ENCODE measurements around the gene FHOD3. TPM values are rescaled to one million over a fixed set of nuclear protein-coding genes. Genes with fewer than 3 reads are reported as not detected.

FHOD3 gene
- total RNA-seq, 2 experiments from 2014 or later, result not detected

DNA sequence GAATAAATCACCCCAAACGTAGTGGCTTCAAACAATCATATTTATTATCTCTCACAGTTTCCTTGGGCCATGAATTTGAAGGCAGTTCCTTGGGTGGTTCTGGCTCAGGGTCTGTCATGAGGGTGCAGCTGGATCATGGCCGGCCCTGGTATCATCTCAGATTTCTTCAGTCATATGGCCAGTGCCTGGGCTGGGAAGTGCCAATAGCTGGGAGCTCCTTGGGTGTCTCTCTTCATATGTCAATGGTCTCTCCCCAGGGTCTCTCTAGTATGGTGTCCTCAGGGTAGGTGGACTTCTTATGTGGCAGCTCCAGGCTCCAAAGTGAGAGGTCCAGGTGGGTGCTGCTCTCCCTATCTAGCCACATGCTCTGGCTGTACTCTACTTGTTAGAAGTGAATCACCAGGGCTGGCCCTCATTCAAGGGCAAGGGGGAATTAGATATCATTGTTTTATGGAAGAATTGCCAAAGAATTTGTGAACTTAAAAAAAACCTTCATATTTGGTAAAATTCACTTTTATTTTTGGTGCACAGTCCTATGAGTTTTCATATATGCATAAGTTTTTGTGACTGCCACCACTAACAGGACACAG lies 15.4 kb downstream of the FHOD3 start:
- no peak overlapping the region for H3K27ac Mint-ChIP-seq
- H3K4me1 Mint-ChIP-seq (ENCODE audit: low read depth), result no peaks in the 10 kb centered on the region
- CTCF ChIA-PET, result no interaction called here
- intact Hi-C loops (cut with micrococcal nuclease), result no loop called here
- no peak overlapping the region for H3K4me3 Mint-ChIP-seq
- H3K36me3 Mint-ChIP-seq (ENCODE audit: low read depth), result no peaks in the 10 kb centered on the region
- no peak for DNase-seq
- no peaks in the 10 kb centered on the region for H3K9me3 Mint-ChIP-seq
- peaks cover 32% of the 10 kb centered on the region for H3K27me3 Mint-ChIP-seq (ENCODE audit: low read depth)

DNA sequence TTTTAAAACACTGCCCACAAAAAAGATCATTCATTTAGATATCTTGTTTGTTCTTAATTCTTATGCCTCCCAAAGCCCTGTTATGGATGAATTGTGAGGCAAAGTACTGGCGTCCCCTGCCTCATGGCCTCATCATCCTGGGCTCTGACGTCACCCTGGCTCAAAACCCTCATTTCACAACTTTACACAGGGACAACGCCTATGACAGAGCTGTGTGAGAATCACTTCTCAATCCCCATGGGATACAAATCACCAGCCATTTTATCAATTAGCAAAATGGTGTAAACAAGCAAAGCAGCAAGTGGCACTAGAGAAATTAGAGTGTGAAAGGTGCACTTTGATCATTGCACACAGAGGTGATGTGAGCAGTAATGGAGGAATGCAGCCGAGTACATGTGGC lies 16.6 kb downstream of the FHOD3 start:
- no peaks in the 10 kb centered on the region for H3K36me3 Mint-ChIP-seq (ENCODE audit: low read depth)
- peaks cover 23% of the 10 kb centered on the region for H3K27me3 Mint-ChIP-seq (ENCODE audit: low read depth)
- H3K9me3 Mint-ChIP-seq, result peaks cover 9% of the 10 kb centered on the region
- intact Hi-C loops (cut with micrococcal nuclease), result no loop called here
- H3K27ac Mint-ChIP-seq, result no peak overlapping the region
- no peaks in the 10 kb centered on the region for H3K4me1 Mint-ChIP-seq (ENCODE audit: low read depth)
- CTCF ChIA-PET, result no interaction called here
- no peak overlapping the region for H3K4me3 Mint-ChIP-seq
- no peak for DNase-seq

DNA sequence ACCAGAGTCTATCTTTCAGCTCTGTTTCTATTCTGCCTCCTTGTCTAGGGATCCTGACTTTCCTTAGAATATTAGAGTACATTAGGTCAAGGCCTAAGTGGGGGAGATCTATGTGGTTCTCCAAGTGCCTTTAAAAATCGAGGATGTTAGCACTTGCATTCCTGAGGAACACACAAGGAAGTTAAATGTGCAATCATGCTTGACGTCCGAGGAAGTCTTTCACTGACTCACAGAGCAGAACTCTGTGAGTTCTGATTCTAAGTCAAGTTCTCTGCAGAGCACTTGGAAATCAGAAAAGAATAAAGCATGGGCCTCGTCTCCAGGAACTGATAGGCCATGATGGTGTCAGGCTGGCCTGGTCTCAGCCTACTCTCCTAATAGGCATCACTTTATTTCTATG lies 17.2 kb downstream of the FHOD3 start:
- peaks cover 15% of the 10 kb centered on the region for H3K9me3 Mint-ChIP-seq
- H3K27me3 Mint-ChIP-seq (ENCODE audit: low read depth), result peaks cover 24% of the 10 kb centered on the region
- no peaks in the 10 kb centered on the region for H3K36me3 Mint-ChIP-seq (ENCODE audit: low read depth)
- intact Hi-C loops (cut with micrococcal nuclease), result no loop called here
- no peaks in the 10 kb centered on the region for H3K4me1 Mint-ChIP-seq (ENCODE audit: low read depth)
- H3K27ac Mint-ChIP-seq, result no peak overlapping the region
- no peak overlapping the region for H3K4me3 Mint-ChIP-seq
- CTCF ChIA-PET, result no interaction called here
- no peak for DNase-seq

DNA sequence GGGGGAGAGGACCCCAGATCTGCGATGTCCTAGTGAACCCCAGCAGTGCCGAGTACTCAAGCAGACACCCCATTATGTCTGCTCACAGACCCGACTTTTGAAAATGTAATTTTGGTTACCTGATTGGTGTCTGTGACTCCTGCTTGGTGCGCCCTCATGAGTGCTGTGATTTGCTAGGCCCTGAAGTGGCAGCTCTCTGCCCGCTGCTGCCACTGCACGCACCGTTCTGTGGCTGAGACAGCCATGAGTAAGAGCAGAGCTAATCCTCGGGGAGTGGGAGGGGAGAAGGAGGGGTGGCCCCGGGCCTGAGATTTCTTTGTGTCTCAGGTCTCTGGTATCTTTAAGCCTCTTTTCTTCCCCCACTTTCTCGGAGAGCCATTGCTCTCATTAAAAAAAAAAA lies 18.2 kb downstream of the FHOD3 start:
- H3K9me3 Mint-ChIP-seq, result peaks cover 15% of the 10 kb centered on the region
- CTCF ChIA-PET, result no interaction called here
- H3K36me3 Mint-ChIP-seq (ENCODE audit: low read depth), result no peaks in the 10 kb centered on the region
- no peak overlapping the region for H3K4me3 Mint-ChIP-seq
- peaks cover 23% of the 10 kb centered on the region for H3K27me3 Mint-ChIP-seq (ENCODE audit: low read depth)
- no peaks in the 10 kb centered on the region for H3K4me1 Mint-ChIP-seq (ENCODE audit: low read depth)
- no peak for DNase-seq
- H3K27ac Mint-ChIP-seq, result no peak overlapping the region
- intact Hi-C loops (cut with micrococcal nuclease), result no loop called here

DNA sequence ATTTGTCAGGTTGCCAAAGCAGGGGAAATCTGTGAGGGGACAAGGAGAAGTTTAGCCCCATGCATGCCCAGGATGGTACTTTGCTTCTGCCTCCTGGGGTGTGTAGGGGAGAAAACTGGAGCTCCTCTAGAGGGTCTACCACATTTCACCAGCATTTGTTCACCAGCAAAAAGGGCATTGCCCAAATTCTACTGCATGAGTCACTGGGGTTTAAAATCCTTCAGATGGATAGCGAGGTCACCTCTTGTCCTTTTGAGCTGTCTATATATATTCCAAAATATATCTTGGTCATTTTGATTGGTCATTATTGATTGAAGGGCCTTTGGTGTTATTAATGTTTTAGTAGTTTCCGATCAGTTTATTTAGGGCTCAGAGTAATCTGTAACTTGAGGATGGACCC lies 18.7 kb downstream of the FHOD3 start:
- Mint-ChIP-seq H3K4me3 (no peak overlapping the region), H3K4me1 (ENCODE audit: low read depth) (no peaks in the 10 kb centered on the region), H3K36me3 (ENCODE audit: low read depth) (no peaks in the 10 kb centered on the region), H3K9me3 (peaks cover 15% of the 10 kb centered on the region), H3K27me3 (ENCODE audit: low read depth) (peaks cover 24% of the 10 kb centered on the region), H3K27ac (no peak overlapping the region)
- intact Hi-C loops (cut with micrococcal nuclease), result no loop called here
- CTCF ChIA-PET, result no interaction called here
- no peak for DNase-seq

DNA sequence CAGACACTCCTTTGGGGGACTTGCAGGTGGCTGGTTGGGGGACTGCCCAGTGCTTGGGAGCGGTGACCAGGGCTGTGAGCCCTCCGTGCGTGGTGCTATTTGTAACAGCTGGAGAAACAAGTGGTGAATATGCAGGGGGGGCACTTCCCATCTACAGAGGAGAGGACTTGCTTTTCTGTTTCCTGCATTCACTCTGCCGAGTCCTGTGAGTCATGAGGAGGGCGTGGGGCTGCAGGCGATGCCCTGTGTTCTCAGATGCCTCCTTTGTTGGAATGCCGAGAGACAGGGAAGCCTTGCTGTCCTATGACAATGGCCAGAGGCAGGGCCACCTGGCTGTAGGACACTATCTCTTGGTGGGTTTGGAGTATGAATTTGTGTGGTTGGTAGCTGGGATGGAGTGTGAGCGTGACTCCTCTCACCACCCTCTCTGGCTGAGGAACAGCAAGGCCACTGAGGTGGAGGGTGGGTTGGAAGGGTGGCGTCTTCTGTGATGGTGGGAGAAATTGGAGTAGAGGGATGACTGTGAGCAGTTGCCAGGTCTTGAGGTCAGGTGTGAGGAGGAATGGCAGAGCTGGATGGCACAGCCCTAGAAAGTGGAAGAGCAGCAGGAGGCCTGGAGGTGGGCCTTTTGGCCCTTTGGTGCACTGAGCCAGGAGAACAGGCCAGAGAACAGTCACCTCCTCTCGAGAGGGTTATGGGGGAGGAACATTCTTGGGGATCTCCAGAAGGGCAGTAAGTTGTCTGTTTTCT lies 24.3 kb downstream of the FHOD3 start:
- intact Hi-C loops (cut with micrococcal nuclease), result no loop called here

DNA sequence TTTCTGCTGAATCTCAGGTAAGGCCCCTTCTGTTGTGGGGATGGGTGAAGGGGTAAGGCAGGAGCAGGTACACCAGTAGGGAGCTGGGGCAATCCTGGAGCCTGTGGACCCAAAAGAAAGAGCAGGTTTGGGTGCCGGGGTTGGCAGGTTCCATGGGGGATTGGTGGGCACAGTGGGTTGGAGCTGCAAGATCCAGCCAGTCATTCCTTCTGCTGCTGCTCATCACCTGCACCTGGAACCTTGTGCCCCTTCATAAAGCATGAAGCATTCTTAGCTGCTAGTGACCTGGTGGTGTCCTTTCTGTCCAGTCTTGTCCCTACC lies 24.9 kb downstream of the FHOD3 start:
- no peaks in the 10 kb centered on the region for H3K4me1 Mint-ChIP-seq (ENCODE audit: low read depth)
- CTCF ChIA-PET, result no interaction called here
- no peak overlapping the region for H3K27ac Mint-ChIP-seq
- peaks cover 21% of the 10 kb centered on the region for H3K27me3 Mint-ChIP-seq (ENCODE audit: low read depth)
- H3K9me3 Mint-ChIP-seq, result peaks cover 15% of the 10 kb centered on the region
- no peak for DNase-seq
- H3K4me3 Mint-ChIP-seq, result no peak overlapping the region
- intact Hi-C loops (cut with micrococcal nuclease), result no loop called here
- no peaks in the 10 kb centered on the region for H3K36me3 Mint-ChIP-seq (ENCODE audit: low read depth)

More for the DNA sequence above, 24.3 kb downstream of the FHOD3 start:
- H3K36me3 Mint-ChIP-seq (ENCODE audit: low read depth), result no peaks in the 10 kb centered on the region
- H3K27me3 Mint-ChIP-seq (ENCODE audit: low read depth), result peaks cover 23% of the 10 kb centered on the region
- H3K27ac Mint-ChIP-seq, result no peak overlapping the region
- CTCF ChIA-PET, result interaction anchor here (0.7 kb wide), 1 partner anchor 55 kb away, joined by 3 read pairs; no protein-coding TSS in a partner anchor
- H3K4me1 Mint-ChIP-seq (ENCODE audit: low read depth), result no peaks in the 10 kb centered on the region
- DNase-seq, result no peak
- H3K4me3 Mint-ChIP-seq, result no peak overlapping the region
- H3K9me3 Mint-ChIP-seq, result peaks cover 15% of the 10 kb centered on the region

DNA sequence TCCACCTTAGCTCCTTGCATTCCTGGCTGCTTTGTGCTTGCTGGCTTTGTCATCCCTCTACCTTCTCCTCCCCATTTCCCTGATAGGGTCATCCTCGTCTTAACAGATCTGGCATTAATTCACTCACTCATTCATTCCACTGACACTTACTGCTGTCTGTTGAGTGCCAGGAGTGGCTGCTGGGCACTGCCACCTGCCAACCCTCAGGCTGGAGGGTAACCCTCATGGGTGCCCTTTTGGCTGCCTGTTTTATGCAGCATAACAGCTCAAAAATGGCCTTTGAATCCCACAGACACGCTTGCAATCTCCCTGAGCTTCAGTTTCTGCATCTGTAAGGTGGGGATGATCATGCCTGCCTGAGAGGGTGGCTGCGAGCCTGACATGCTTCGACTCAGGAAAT lies 25.2 kb downstream of the FHOD3 start:
- no peak for DNase-seq
- CTCF ChIA-PET, result no interaction called here
- no peak overlapping the region for H3K27ac Mint-ChIP-seq
- H3K9me3 Mint-ChIP-seq, result peaks cover 15% of the 10 kb centered on the region
- H3K27me3 Mint-ChIP-seq (ENCODE audit: low read depth), result peaks cover 23% of the 10 kb centered on the region
- intact Hi-C loops (cut with micrococcal nuclease), result no loop called here
- H3K36me3 Mint-ChIP-seq (ENCODE audit: low read depth), result no peaks in the 10 kb centered on the region
- no peak overlapping the region for H3K4me3 Mint-ChIP-seq
- H3K4me1 Mint-ChIP-seq (ENCODE audit: low read depth), result no peaks in the 10 kb centered on the region

DNA sequence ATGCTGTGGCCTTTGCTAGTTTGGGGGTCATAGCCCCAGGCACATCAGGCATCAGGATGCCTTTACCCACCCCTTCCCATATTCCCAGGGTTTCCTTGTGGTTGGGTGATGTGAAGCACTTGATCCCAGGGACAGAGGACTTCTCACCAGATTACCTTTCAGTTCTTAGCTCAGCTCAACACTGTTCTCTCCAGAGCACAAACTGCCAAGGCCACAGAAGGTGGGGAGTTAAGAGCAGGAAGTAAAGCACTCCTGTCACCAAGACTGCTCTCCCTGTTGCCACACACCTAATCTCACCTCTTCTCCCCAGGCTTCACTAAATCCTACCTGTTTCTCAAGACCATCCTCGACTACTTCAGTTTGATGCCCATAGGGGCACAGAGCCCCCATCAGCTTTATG lies 25.9 kb downstream of the FHOD3 start:
- H3K27me3 Mint-ChIP-seq (ENCODE audit: low read depth), result peaks cover 26% of the 10 kb centered on the region
- DNase-seq, result no peak
- H3K9me3 Mint-ChIP-seq, result peaks cover 12% of the 10 kb centered on the region
- intact Hi-C loops (cut with micrococcal nuclease), result no loop called here
- no peak overlapping the region for H3K4me3 Mint-ChIP-seq
- H3K36me3 Mint-ChIP-seq (ENCODE audit: low read depth), result no peaks in the 10 kb centered on the region
- no peak overlapping the region for H3K27ac Mint-ChIP-seq
- no peaks in the 10 kb centered on the region for H3K4me1 Mint-ChIP-seq (ENCODE audit: low read depth)
- CTCF ChIA-PET, result interaction anchor here (0.6 kb wide), 1 partner anchor 374 kb away, joined by 3 read pairs; no protein-coding TSS in a partner anchor

DNA sequence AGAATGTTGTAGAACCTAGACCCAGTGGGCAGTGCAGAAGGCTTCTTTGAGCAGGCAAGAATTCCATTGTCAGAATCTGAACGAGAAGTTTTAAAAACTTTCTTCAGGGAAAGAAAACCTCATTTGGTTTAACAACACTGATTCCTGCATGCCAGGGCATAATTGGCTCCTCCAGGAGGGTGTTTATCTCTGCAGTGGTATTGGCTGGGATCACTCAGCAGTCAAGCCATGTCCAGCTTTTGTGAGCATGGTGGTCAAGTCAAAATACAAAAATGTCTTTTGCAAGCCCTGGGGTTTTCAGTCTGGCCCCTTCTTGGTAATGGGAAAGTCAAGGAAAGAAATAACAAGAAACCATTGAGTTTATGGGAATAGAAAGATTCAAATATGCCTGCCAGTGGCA lies 28.3 kb downstream of the FHOD3 start:
- DNase-seq, result no peak
- no peak overlapping the region for H3K4me3 Mint-ChIP-seq
- CTCF ChIA-PET, result no interaction called here
- H3K9me3 Mint-ChIP-seq, result no peaks in the 10 kb centered on the region
- H3K36me3 Mint-ChIP-seq (ENCODE audit: low read depth), result no peaks in the 10 kb centered on the region
- intact Hi-C loops (cut with micrococcal nuclease), result no loop called here
- no peak overlapping the region for H3K27ac Mint-ChIP-seq
- H3K4me1 Mint-ChIP-seq (ENCODE audit: low read depth), result no peaks in the 10 kb centered on the region
- H3K27me3 Mint-ChIP-seq (ENCODE audit: low read depth), result peaks cover 29% of the 10 kb centered on the region

DNA sequence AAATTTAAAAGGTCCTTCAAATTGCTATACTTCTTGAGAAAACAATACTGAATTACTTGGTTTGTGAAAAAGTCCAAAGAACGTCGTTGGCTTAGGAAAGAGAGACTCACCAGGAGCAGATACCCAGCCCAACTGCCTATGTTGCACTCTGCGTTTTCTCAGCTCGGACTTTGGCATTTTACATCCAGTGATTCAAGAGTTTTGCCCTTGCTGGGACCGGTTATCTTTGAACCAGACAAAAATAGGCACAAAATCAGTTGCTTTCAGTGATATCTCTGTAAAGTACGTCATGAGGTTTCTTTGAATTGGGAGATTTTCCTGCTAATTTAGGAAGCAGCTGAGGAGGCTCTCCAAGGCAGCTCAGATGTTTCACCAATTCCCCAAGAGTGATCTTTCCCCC lies 29.3 kb downstream of the FHOD3 start:
- no peaks in the 10 kb centered on the region for H3K4me1 Mint-ChIP-seq (ENCODE audit: low read depth)
- no peak overlapping the region for H3K27ac Mint-ChIP-seq
- CTCF ChIA-PET, result no interaction called here
- H3K36me3 Mint-ChIP-seq (ENCODE audit: low read depth), result no peaks in the 10 kb centered on the region
- intact Hi-C loops (cut with micrococcal nuclease), result no loop called here
- H3K27me3 Mint-ChIP-seq (ENCODE audit: low read depth), result peaks cover 26% of the 10 kb centered on the region
- no peaks in the 10 kb centered on the region for H3K9me3 Mint-ChIP-seq
- H3K4me3 Mint-ChIP-seq, result no peak overlapping the region
- DNase-seq, result no peak

DNA sequence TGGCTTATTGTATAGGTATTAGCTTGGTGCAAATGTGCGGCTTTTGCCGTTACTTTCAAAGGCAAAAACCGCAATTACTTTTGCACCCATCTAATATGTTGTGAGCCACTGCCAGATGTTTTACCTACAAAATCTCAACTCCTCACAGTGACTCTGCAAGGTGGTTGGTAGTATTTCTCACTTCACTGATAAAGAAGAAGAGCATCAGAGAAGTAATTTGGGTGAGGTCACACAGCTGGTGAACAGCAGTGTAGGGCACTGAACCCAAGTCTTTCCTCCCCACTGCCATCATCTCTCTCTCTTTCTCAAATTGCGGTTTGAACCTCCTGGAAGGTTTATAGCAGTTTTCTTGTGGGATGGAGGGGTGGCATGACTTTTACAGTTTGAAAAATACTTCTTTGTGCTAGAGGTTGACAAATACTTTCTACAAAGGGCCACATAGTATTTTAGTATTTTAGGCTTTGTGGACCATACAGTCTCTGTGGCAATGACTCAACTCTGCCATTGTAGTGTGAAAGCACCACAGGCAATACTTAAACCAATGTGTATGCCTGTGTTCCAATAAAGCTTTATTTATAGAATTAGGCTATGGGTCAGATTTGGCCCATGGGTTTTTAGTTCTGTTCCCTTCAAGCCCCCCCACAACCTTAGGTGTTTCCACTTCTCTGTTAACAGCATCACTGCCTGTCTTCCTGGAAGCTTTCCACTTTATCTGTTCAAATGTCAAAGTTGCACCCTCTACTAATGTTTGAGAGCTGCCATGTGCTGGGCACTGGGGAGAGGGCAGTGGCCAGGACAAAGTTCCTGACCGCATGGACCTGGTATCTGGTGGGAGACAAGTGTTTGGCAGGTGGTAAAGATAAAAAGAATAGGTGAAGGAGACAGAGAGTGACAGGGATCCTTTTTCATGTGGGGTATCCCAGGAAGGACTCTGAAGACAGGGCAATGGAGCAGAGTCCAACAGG lies 30.1 kb downstream of the FHOD3 start:
- Mint-ChIP-seq H3K4me3 (no peak overlapping the region), H3K36me3 (ENCODE audit: low read depth) (no peaks in the 10 kb centered on the region), H3K9me3 (no peaks in the 10 kb centered on the region), H3K27me3 (ENCODE audit: low read depth) (peaks cover 26% of the 10 kb centered on the region), H3K4me1 (ENCODE audit: low read depth) (no peaks in the 10 kb centered on the region), H3K27ac (no peak overlapping the region)
- intact Hi-C loops (cut with micrococcal nuclease), result no loop called here
- no peak for DNase-seq
- CTCF ChIA-PET, result no interaction called here

Data from activated naive CD4-positive, alpha-beta T cell treated with anti-CD3 and anti-CD28 coated beads for 36 hours (primary cell).